Epithelial cell of esophagus (primary cell): Measurements from ENCODE around the gene TNFSF4.

Experiments
- DNase-seq: peaks from one replicate; pipeline ENCODE4 v3.0.0; 2010; ENCODE audit warnings: low read depth
- H3K4me3 ChIP-seq: 2 replicates; pipeline ENCODE4 v1.5.1; 2011; ENCODE audit warnings: mild to moderate bottlenecking, low read length, control low read depth
- TF ChIP-seq, protein P1 (sequence below): IDR thresholded peaks from 2 replicates; pipeline ENCODE4 v1.5.1; 2011; ENCODE audit warnings: low read depth, mild to moderate bottlenecking, low read length, control low read depth, inconsistent platforms; ENCODE audit not compliant: insufficient read depth; ENCODE audit errors: missing control alignments

The TNFSF4 gene

DNA sequence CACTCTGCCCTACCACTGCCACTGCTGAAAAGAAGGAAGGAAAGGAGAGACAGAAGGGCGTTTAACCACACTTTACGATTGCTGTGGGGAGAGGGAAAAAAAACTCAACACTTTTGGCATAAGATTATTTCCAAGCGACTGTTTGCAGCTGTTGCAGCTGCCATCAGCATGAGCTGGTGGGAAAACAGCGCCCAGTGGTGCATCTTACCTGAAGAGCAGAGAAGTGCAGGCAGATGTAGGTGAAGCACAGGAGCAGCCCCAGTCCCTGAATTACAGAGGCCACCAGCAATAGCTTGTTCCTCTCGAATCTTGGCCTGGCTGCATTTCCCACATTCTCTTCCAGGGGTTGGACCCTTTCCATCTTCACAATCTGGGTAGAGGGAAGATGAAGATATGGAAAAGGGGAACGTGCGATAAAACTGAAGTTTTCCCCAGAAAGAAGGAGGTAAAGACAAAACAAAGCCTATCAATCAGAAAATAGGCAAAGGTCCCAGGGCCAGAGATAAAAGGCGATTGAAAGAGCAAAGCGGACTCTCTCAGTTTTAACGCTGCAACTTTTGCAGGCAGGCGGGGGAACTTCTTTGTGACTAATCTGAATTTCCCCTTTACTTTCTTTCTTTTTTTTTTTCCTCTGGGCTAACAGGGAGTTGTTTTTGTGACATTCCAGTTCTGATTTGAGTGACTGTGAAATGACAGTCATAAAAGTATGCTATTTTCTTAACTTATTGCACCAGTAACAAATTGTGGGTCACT lies at the start of gene TNFSF4:
TNFSF4 (minus strand) TSS at position 516 of the 753 bp plus-strand sequence; CDS start at position 361, 155 bp downstream.
- H3K4me3 ChIP-seq, result no peak within 1 kb of the TSS
- TF ChIP-seq, protein P1, sequence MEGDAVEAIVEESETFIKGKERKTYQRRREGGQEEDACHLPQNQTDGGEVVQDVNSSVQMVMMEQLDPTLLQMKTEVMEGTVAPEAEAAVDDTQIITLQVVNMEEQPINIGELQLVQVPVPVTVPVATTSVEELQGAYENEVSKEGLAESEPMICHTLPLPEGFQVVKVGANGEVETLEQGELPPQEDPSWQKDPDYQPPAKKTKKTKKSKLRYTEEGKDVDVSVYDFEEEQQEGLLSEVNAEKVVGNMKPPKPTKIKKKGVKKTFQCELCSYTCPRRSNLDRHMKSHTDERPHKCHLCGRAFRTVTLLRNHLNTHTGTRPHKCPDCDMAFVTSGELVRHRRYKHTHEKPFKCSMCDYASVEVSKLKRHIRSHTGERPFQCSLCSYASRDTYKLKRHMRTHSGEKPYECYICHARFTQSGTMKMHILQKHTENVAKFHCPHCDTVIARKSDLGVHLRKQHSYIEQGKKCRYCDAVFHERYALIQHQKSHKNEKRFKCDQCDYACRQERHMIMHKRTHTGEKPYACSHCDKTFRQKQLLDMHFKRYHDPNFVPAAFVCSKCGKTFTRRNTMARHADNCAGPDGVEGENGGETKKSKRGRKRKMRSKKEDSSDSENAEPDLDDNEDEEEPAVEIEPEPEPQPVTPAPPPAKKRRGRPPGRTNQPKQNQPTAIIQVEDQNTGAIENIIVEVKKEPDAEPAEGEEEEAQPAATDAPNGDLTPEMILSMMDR, result no peak

DNA sequence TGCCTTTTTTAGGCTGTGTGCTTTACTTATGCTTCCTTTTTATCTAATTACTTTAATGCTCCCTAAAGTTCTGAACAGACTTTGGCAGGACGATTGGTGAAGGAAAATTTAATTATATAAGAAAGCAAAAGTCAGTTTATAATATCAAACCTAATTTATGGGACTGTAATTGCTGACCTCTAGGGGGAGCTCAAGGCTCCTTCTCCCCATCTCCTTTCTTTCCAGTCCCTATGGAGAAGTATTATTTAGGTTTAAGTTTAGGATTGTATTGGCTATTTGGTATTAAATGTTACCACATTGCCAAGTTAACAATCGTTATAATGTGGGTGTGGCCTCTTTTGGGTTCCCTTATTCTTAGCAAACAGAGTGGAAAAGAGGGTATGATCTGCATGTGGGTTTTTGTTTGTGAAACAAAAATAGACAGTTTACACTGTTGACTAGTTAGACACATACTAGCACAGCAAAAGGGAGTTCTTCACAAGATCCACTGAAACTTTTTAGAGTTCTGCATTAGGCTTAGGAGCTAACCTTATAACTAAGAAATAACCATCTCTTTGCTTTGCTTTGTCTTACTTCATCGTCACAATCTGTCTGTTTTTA lies 48.2 kb upstream of the TNFSF4 start:
- peak; percentile 62 for DNase-seq
- H3K4me3 ChIP-seq, result no peak overlapping the region
- TF ChIP-seq, protein P1, result peak; percentile 89

More for the DNA sequence above, at the start of gene TNFSF4:
- DNase-seq, result no peak

- H3K4me3 ChIP-seq, result no peak overlapping the region
- TF ChIP-seq, protein P1, result no peak
- DNase-seq, result no peak
Measured at GRCh38 chr1:173253046-173253445, 45.9 kb upstream of the TNFSF4 start.

DNA sequence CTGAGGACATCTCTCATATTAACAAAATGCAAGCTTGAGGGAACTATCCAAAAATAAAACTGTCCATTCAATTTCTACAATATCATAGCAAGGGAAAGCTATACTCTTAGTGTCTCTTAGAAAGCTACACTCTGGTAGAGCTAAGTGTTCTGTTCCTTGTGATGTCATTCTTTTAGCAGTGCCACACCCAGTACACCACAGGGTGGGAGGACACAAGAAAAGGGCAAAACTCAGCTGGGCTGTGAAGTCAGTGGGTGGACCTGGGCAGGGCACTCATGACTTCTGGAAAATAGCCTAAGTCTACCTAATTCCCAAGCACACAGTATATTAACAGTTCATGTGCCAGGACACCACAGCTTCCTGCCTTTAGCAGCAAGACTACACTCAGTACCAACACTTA lies 42.2 kb upstream of the TNFSF4 start:
- TF ChIP-seq, protein P1, result no peak
- H3K4me3 ChIP-seq, result no peak overlapping the region
- DNase-seq, result peak; percentile 42

DNA sequence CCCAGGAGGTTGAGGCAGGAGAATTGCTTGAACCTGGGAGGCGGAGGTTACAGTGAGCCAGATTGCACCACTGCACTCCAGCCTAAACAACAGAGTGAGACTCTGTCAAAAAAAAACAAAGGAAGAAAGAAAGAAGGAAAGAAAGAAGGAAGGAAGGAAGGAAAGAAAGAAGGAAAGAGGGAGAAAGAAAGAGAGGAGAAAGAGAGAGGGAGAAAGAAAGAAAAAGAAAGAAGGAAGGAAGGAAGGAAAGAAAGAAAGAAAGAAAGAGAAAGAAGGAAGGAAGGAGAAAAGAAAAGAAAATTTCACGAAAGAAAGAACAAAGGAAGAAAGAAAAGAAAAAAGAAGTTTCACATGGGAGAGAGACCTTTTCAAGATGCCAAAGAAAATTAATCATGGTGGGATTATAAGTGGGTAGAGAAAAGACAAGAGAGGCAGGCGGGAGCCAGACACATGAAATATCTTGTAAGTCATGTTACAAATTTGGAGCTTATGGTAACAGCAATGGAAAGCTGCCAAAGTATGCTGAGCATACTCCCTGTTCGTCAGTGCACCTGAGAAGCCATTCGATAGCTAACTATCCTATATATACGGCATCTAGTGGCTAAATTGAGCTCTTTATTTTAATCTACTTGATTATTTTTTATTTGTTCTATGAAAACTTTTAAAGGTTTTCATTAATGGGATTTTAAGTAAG lies 41.3 kb upstream of the TNFSF4 start:
- no peak overlapping the region for H3K4me3 ChIP-seq
- DNase-seq, result peak; percentile 53
- TF ChIP-seq, protein P1, result no peak

DNA sequence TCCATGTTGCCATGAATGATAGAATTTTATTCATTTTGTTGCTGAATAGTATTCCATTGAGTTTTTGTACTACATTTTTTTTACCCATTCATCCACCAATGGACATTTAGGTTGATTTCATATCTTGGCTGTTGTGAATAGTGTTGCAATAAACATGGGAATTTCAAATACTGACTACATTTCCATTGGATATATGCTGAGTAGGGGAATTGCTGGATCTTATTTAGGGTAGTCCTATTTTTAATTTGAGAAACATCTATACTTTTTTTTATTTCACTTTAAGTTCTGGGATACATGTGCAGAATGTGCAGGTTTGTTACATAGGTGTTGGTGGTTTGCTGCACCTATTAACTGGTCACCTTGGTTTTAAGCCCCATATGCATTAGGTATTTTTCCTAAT lies 38.8 kb upstream of the TNFSF4 start:
- no peak for DNase-seq
- TF ChIP-seq, protein P1, result no peak

More for the DNA sequence above, 38.8 kb upstream of the TNFSF4 start:
- H3K4me3 ChIP-seq, result no peak overlapping the region
